NCI-H510A treated with DMSO at 0.1 percent for 48 hours (cell line): Measurements from ENCODE around the gene RGL3.
"Not testable (repeated sequence)": the region's sequence is repeated elsewhere in the genome, so short reads cannot be mapped to it uniquely, and the experiment has no call there.

ENCODE experiments used
- DNase-seq: peaks from one replicate; lab custom pipeline; 2025; lab: John Stamatoyannopoulos, UW

Gene RGL3

GRCh38 chr19:11418549-11419506 lies at the start of gene RGL3:
TSS of gene RGL3 (minus strand) at chr19:11419314. CDS start at chr19:11419278, 36 bp downstream.
- peak; percentile 56 for DNase-seq

- not testable (repeated sequence) for DNase-seq
Observed at GRCh38 chr19:11468266-11468845, 49.2 kb upstream of the RGL3 start.

GRCh38 chr19:11465600-11465999 lies 46.5 kb upstream of the RGL3 start:
- DNase-seq = no peak

GRCh38 chr19:11464333-11465265 lies 45.5 kb upstream of the RGL3 start:
- no peak for DNase-seq

GRCh38 chr19:11463391-11463790 lies 44.3 kb upstream of the RGL3 start:
- no peak for DNase-seq

- no peak for DNase-seq
Observed at GRCh38 chr19:11461453-11461852, 42.3 kb upstream of the RGL3 start.

GRCh38 chr19:11460207-11460606 lies 41.1 kb upstream of the RGL3 start:
- DNase-seq = no peak

GRCh38 chr19:11458912-11459311 lies 39.8 kb upstream of the RGL3 start:
- DNase-seq = not testable (repeated sequence)

- no peak for DNase-seq
Observed at GRCh38 chr19:11458236-11458900, 39.3 kb upstream of the RGL3 start.

GRCh38 chr19:11457831-11458230 lies 38.7 kb upstream of the RGL3 start:
- DNase-seq = no peak

- no peak for DNase-seq
Observed at GRCh38 chr19:11457115-11457514, 38.0 kb upstream of the RGL3 start.

- DNase-seq = no peak
Observed at GRCh38 chr19:11456659-11457058, 37.5 kb upstream of the RGL3 start.

GRCh38 chr19:11455233-11455554 lies 36.1 kb upstream of the RGL3 start:
- not testable (repeated sequence) for DNase-seq

GRCh38 chr19:11453468-11454341 lies 34.6 kb upstream of the RGL3 start:
- no peak for DNase-seq

- no peak for DNase-seq
Observed at GRCh38 chr19:11452620-11453310, 33.7 kb upstream of the RGL3 start.

GRCh38 chr19:11451871-11452619 lies 32.9 kb upstream of the RGL3 start:
- no peak for DNase-seq

- no peak for DNase-seq
Observed at GRCh38 chr19:11451327-11451870, 32.3 kb upstream of the RGL3 start.

GRCh38 chr19:11450570-11451326 lies 31.6 kb upstream of the RGL3 start:
- DNase-seq = no peak
